Suppressor macrophage treated with lipopolysaccharide for 4 hours (primary cell): ENCODE results near the gene ZW10.

ENCODE experiments used
- DNase-seq: peaks from one replicate; pipeline ENCODE4 v3.0.0-alpha.2; 2020

The ZW10 gene

GRCh38 chr11:113697111-113697510 is 76.4 kb downstream of the ZW10 start:
- DNase-seq: no peak

GRCh38 chr11:113695207-113695606 is 78.3 kb downstream of the ZW10 start:
- no peak for DNase-seq

- no peak for DNase-seq
Measured at GRCh38 chr11:113694390-113694789, 79.1 kb downstream of the ZW10 start.

GRCh38 chr11:113693030-113693429 is 80.5 kb downstream of the ZW10 start:
- no peak for DNase-seq

GRCh38 chr11:113690619-113691569 is 82.6 kb downstream of the ZW10 start:
- peak; percentile 40 for DNase-seq

GRCh38 chr11:113689768-113690618 is 83.5 kb downstream of the ZW10 start:
- DNase-seq: no peak

GRCh38 chr11:113685654-113686359 is 87.7 kb downstream of the ZW10 start:
- peak; percentile 22 for DNase-seq

GRCh38 chr11:113684496-113684895 is 89.0 kb downstream of the ZW10 start:
- DNase-seq: no peak

GRCh38 chr11:113683481-113684046 is 89.9 kb downstream of the ZW10 start:
- DNase-seq: no peak
